ENCODE results near the gene SUN1. TPM values are rescaled to one million over a fixed set of nuclear protein-coding genes. Genes with fewer than 3 reads are reported as not detected.

Gene SUN1
- total and polyA plus RNA-seq, 10 of the 15 experiments (the other 5 are each of a cell fraction or from before 2014, with no cell fraction given) = 27.8 to 107 (median 65.8) TPM

GRCh38 chr7:873367-874002, 41.2 kb downstream of the SUN1 start (continued):
- TF ChIP-seq, protein P1, sequence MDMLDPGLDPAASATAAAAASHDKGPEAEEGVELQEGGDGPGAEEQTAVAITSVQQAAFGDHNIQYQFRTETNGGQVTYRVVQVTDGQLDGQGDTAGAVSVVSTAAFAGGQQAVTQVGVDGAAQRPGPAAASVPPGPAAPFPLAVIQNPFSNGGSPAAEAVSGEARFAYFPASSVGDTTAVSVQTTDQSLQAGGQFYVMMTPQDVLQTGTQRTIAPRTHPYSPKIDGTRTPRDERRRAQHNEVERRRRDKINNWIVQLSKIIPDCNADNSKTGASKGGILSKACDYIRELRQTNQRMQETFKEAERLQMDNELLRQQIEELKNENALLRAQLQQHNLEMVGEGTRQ (IDR thresholded peaks at IDR 0.05; ENCODE audit: borderline replicate concordance, low read depth, low read length) = peak; percentile 47
- TF ChIP-seq SMAD1 (IDR thresholded peaks at IDR 0.05; ENCODE audit: low read depth, partially characterized antibody) (no peak), ETV6 (conservative IDR thresholded peaks at IDR 0.05 in 1 of 2, IDR thresholded peaks at IDR 0.05 in 1 of 2; ENCODE audit: borderline replicate concordance in 1 of 2, low read depth in 1 of 2) (no peak), EGR1 (IDR thresholded peaks at IDR 0.05; ENCODE audit: borderline replicate concordance in 1 of 2, low read depth in 2 of 2, low read length in 2 of 2) (no peak), CREB1 (IDR thresholded peaks at IDR 0.05; ENCODE audit: low read depth) (0 out of 2 replicates have a peak, but pooled peaks have one; percentile 23), ATF3 (IDR thresholded peaks at IDR 0.05; ENCODE audit: borderline replicate concordance, extremely low read depth, low read depth, low read length) (no peak), NFXL1 (IDR thresholded peaks at IDR 0.05; ENCODE audit: borderline replicate concordance) (no peak), POLR2AphosphoS5 (IDR thresholded peaks at IDR 0.05; ENCODE audit: low read length) (no peak), MYC (IDR thresholded peaks at IDR 0.05; ENCODE audit: insufficient read depth, insufficient read length, insufficient replicate concordance, low read length, severe bottlenecking) (peak; percentile 69), SREBF2 (IDR thresholded peaks at IDR 0.05; ENCODE audit: low read length) (no peak), SUZ12 (IDR thresholded peaks at IDR 0.05; ENCODE audit: unreplicated experiment) (no peak), ZZZ3 (IDR thresholded peaks at IDR 0.05; ENCODE audit: control insufficient read depth, insufficient read length, low read depth) (no peak), TCF12 (IDR thresholded peaks at IDR 0.05; ENCODE audit: low read depth, low read length) (peak; percentile 77), MTA2 (IDR thresholded peaks at IDR 0.05; ENCODE audit: low read depth) (no peak), NR2F1 (conservative IDR thresholded peaks at IDR 0.05) (peak; percentile 80), BRCA1 (IDR thresholded peaks at IDR 0.05; ENCODE audit: low read depth, low read length) (no peak), SIX5 (IDR thresholded peaks at IDR 0.05; ENCODE audit: low read depth, low read length, severe bottlenecking) (no peak), HDGF (IDR thresholded peaks at IDR 0.05) (peak; percentile 57), CHD1 (IDR thresholded peaks at IDR 0.05; ENCODE audit: low read depth, low read length) (no peak), ATF7 (IDR thresholded peaks at IDR 0.05; ENCODE audit: low read depth) (no peak), SMAD5 (IDR thresholded peaks at IDR 0.05; ENCODE audit: low read depth) (no peak), FOXM1 (IDR thresholded peaks at IDR 0.05; ENCODE audit: low read depth, low read length) (no peak)
- TF ChIP-seq, protein P2, sequence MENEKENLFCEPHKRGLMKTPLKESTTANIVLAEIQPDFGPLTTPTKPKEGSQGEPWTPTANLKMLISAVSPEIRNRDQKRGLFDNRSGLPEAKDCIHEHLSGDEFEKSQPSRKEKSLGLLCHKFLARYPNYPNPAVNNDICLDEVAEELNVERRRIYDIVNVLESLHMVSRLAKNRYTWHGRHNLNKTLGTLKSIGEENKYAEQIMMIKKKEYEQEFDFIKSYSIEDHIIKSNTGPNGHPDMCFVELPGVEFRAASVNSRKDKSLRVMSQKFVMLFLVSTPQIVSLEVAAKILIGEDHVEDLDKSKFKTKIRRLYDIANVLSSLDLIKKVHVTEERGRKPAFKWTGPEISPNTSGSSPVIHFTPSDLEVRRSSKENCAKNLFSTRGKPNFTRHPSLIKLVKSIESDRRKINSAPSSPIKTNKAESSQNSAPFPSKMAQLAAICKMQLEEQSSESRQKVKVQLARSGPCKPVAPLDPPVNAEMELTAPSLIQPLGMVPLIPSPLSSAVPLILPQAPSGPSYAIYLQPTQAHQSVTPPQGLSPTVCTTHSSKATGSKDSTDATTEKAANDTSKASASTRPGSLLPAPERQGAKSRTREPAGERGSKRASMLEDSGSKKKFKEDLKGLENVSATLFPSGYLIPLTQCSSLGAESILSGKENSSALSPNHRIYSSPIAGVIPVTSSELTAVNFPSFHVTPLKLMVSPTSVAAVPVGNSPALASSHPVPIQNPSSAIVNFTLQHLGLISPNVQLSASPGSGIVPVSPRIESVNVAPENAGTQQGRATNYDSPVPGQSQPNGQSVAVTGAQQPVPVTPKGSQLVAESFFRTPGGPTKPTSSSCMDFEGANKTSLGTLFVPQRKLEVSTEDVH (IDR thresholded peaks at IDR 0.05; ENCODE audit: low read depth, partially characterized antibody) = no peak
- TF ChIP-seq, protein P3, sequence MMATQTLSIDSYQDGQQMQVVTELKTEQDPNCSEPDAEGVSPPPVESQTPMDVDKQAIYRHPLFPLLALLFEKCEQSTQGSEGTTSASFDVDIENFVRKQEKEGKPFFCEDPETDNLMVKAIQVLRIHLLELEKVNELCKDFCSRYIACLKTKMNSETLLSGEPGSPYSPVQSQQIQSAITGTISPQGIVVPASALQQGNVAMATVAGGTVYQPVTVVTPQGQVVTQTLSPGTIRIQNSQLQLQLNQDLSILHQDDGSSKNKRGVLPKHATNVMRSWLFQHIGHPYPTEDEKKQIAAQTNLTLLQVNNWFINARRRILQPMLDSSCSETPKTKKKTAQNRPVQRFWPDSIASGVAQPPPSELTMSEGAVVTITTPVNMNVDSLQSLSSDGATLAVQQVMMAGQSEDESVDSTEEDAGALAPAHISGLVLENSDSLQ (IDR thresholded peaks at IDR 0.05) = peak; percentile 24; the same call in 1 of the 2 replicates
- TF ChIP-seq, protein P4, sequence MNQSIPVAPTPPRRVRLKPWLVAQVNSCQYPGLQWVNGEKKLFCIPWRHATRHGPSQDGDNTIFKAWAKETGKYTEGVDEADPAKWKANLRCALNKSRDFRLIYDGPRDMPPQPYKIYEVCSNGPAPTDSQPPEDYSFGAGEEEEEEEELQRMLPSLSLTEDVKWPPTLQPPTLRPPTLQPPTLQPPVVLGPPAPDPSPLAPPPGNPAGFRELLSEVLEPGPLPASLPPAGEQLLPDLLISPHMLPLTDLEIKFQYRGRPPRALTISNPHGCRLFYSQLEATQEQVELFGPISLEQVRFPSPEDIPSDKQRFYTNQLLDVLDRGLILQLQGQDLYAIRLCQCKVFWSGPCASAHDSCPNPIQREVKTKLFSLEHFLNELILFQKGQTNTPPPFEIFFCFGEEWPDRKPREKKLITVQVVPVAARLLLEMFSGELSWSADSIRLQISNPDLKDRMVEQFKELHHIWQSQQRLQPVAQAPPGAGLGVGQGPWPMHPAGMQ (IDR thresholded peaks at IDR 0.05; ENCODE audit: borderline replicate concordance) = no peak
